Vagina (tissue), 2 donors: Measurements from ENCODE around the gene BFSP2.

Experiments
- CTCF ChIP-seq, 3 experiments: fragments of 450-650 bp in 2 of 3; fragments of 200-600 bp in 1 of 3; sonication (generic) in 1 of 3; IDR thresholded peaks; one replicate each; pipeline ENCODE4 v1.5.1; 2017 to 2019; ENCODE audit warnings: antibody characterized with exemption in 3 of 3, mild to moderate bottlenecking in 2 of 3, moderate library complexity in 2 of 3
- POLR2AphosphoS5 ChIP-seq, 2 donors: sonication (generic); formaldehyde crosslinking; IDR thresholded peaks; one replicate each; pipeline ENCODE4 v1.9.0; 2017; ENCODE audit warnings: antibody characterized with exemption in 2 of 2, mild to moderate bottlenecking in 2 of 2, low read depth in 1 of 2; ENCODE audit not compliant: insufficient read depth in 1 of 2

DNA sequence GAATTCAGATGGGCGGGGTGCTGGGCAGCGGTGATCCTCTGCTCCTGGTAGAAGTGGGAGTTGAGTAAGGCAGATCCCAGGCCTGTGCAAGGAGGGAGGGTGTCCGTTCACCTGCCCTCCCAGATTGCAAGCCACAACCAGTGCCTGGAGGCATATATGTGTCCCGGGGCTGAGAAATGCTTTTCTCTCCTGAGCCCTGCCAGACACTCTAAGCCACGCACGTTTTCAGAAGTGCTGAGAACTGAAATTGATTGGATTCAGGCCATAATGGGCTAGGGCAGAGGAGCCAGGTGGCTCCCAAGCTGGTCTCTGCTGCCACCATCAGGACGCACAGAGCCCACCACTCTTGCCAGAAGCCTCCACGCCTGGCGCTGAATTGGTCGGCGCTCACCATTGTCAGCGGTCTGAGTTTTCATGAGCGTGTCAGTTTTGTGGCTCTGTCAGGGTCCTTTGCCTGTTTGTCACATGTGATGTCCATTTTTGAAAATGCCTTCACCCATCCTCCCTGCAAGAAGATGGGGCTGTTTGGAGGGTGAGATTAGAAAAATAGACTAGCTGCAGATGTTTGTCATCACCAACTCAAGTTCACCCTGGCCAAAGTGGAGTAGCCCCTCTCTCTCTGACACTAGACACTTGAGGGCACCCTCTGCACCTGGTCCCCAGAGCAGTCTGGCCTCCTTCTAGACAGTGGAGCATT is 15.4 kb upstream of the BFSP2 start:
- TF ChIP-seq POLR2AphosphoS5 (IDR thresholded peaks at IDR 0.05; ENCODE audit: insufficient read depth in 1 of 2, low read depth in 1 of 2), result no peak
- TF ChIP-seq CTCF (IDR thresholded peaks at IDR 0.05), result peak in 2 of 3 experiments; percentile 43 to 45
